ENCODE data around the gene BANF2. TPM values are rescaled to one million over a fixed set of nuclear protein-coding genes. Genes with fewer than 3 reads are reported as not detected.

Gene BANF2
- total and polyA plus RNA-seq, 2 experiments from 2014 or later = not detected

DNA sequence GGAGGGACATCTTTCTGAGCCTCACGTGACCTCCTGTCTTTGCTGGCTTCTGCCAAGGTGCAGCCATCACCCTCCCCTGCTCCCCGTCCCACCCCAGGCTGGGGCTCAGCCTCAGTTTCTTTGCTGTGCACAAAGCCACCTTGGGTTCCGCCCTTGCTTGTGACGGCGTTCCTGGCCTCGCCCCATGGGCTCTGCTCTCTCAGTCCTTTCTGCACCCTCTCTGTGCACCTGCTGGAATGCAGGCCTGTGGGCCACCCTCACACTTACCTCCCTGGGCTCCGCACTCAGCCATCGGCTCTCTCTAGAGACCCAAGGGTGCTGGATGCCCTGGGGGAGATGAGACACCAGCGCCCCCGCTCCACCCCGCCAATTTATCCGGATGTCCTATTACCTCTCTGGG lies 28.3 kb downstream of the BANF2 start:
- no peak overlapping the region for H3K27ac Mint-ChIP-seq
- Histone ChIP-seq H3K9me2 (ENCODE audit: insufficient read depth) (0 out of 2 replicates have a peak, but pooled peaks cover 6% of the 10 kb centered on the region), H3F3A (replicated peaks; ENCODE audit: low read depth) (no peaks in the 10 kb centered on the region), H3K4me3 (no peak overlapping the region), H3K27me3 (ENCODE audit: insufficient read depth) (no peaks in the 10 kb centered on the region), H2AFZ (no peak overlapping the region), H3K27ac (ENCODE audit: low read depth) (no peak overlapping the region), H4K20me1 (replicated peaks; ENCODE audit: insufficient read depth) (no peaks in the 10 kb centered on the region), H3K79me2 (replicated peaks; ENCODE audit: insufficient read depth) (no peaks in the 10 kb centered on the region), H3K4me2 (no peak overlapping the region), H3K4me1 (ENCODE audit: insufficient read depth) (no peaks in the 10 kb centered on the region), H3K36me3 (ENCODE audit: insufficient read depth) (no peaks in the 10 kb centered on the region)
- H3K4me3 Mint-ChIP-seq = no peak overlapping the region
- peaks cover 6% of the 10 kb centered on the region for H3K27me3 Mint-ChIP-seq (ENCODE audit: insufficient read depth, low read depth, poor library complexity)
- no peaks in the 10 kb centered on the region for H3K9me3 Mint-ChIP-seq
- DNase-seq (ENCODE audit: low spot score) = no peak
- ATAC-seq = no peak
- no peaks in the 10 kb centered on the region for H3K36me3 Mint-ChIP-seq (ENCODE audit: low read depth)
- H3K4me1 Mint-ChIP-seq = peaks cover 7% of the 10 kb centered on the region; the same call in 1 of the 3 replicates
- TF ChIP-seq ZNF331 (CRISPR knock-in tag; IDR thresholded peaks at IDR 0.05; ENCODE audit: low read depth) = no peak
- TF ChIP-seq, protein P1, sequence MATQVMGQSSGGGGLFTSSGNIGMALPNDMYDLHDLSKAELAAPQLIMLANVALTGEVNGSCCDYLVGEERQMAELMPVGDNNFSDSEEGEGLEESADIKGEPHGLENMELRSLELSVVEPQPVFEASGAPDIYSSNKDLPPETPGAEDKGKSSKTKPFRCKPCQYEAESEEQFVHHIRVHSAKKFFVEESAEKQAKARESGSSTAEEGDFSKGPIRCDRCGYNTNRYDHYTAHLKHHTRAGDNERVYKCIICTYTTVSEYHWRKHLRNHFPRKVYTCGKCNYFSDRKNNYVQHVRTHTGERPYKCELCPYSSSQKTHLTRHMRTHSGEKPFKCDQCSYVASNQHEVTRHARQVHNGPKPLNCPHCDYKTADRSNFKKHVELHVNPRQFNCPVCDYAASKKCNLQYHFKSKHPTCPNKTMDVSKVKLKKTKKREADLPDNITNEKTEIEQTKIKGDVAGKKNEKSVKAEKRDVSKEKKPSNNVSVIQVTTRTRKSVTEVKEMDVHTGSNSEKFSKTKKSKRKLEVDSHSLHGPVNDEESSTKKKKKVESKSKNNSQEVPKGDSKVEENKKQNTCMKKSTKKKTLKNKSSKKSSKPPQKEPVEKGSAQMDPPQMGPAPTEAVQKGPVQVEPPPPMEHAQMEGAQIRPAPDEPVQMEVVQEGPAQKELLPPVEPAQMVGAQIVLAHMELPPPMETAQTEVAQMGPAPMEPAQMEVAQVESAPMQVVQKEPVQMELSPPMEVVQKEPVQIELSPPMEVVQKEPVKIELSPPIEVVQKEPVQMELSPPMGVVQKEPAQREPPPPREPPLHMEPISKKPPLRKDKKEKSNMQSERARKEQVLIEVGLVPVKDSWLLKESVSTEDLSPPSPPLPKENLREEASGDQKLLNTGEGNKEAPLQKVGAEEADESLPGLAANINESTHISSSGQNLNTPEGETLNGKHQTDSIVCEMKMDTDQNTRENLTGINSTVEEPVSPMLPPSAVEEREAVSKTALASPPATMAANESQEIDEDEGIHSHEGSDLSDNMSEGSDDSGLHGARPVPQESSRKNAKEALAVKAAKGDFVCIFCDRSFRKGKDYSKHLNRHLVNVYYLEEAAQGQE (IDR thresholded peaks at IDR 0.05; ENCODE audit: unreplicated experiment) = no peak
- no peak for TF ChIP-seq NANOG (IDR thresholded peaks at IDR 0.05; ENCODE audit: borderline replicate concordance)
- TF ChIP-seq POLR2AphosphoS5 (IDR thresholded peaks at IDR 0.05; ENCODE audit: low read depth) = no peak
- TF ChIP-seq EZH2phosphoT487 (IDR thresholded peaks at IDR 0.05; ENCODE audit: unreplicated experiment) = no peak
- TF ChIP-seq ZNF462 (CRISPR knock-in tag; IDR thresholded peaks at IDR 0.05) = no peak
- no peak for TF ChIP-seq CREB1 (CRISPR knock-in tag; IDR thresholded peaks at IDR 0.05; ENCODE audit: low read depth)
- no peak for TF ChIP-seq CTCF (conservative IDR thresholded peaks at IDR 0.05; ENCODE audit: low read depth in 2 of 2)
- no peak for TF ChIP-seq JUNB (IDR thresholded peaks at IDR 0.05; ENCODE audit: unreplicated experiment)
- no peak for TF ChIP-seq ZNF114 (CRISPR knock-in tag; IDR thresholded peaks at IDR 0.05)
- no peak for TF ChIP-seq STAT1 (IDR thresholded peaks at IDR 0.05; ENCODE audit: unreplicated experiment)
- TF ChIP-seq EZH2 (IDR thresholded peaks at IDR 0.05; ENCODE audit: low read depth, unreplicated experiment) = no peak
- TF ChIP-seq, protein P2, sequence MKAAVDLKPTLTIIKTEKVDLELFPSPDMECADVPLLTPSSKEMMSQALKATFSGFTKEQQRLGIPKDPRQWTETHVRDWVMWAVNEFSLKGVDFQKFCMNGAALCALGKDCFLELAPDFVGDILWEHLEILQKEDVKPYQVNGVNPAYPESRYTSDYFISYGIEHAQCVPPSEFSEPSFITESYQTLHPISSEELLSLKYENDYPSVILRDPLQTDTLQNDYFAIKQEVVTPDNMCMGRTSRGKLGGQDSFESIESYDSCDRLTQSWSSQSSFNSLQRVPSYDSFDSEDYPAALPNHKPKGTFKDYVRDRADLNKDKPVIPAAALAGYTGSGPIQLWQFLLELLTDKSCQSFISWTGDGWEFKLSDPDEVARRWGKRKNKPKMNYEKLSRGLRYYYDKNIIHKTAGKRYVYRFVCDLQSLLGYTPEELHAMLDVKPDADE (IDR thresholded peaks at IDR 0.05) = no peak
